AG04450 (cell line): ENCODE results near the gene CD46. TPM values are rescaled to one million over a fixed set of nuclear protein-coding genes. Genes with fewer than 3 reads are reported as not detected.

Experiments used
- CTCF ChIA-PET: fragments of 300-600, 350-600 bp; formaldehyde crosslinking; extraction: SDS; loops from one replicate; lab custom pipeline; 2022; ENCODE audit warnings: antibody characterized with exemption, inconsistent platforms; lab: Charles Lee
- POLR2A ChIA-PET: fragments of 350-600 bp; formaldehyde crosslinking; extraction: SDS; loops from one replicate; lab custom pipeline; 2021; ENCODE audit warnings: antibody characterized with exemption, inconsistent platforms; lab: Yijun Ruan, JAX
- DNase-seq: peaks from one replicate; pipeline ENCODE4 v3.0.0-alpha.2; 2011; ENCODE audit warnings: low read depth, low spot score
- H3K27ac ChIP-seq: one replicate; pipeline ENCODE4 v1.5.1; 2012; ENCODE audit warnings: low read depth, low read length, control low read depth
- H3K27me3 ChIP-seq: one replicate; pipeline ENCODE4 v1.6.0; 2012; ENCODE audit warnings: low read length; ENCODE audit not compliant: control insufficient read depth, insufficient read depth
- H3K4me3 ChIP-seq: 2 replicates; pipeline ENCODE4 v1.5.1; 2011; ENCODE audit warnings: mild to moderate bottlenecking, low read depth, low read length, control low read depth
- H3K9me3 ChIP-seq: 2 replicates; pipeline ENCODE4 v1.5.1; 2012; ENCODE audit warnings: low read length; ENCODE audit not compliant: control insufficient read depth, insufficient read depth
- polyA plus RNA-seq: library from polyadenylated mRNA; depleted of rRNA; stranded (reverse); fragments of >200 nt; gene quantifications from 2 replicates; pipeline ENCODE4 v1.2.3, GENCODE V29; 2011
- TF ChIP-seq, protein P1 (sequence below): IDR thresholded peaks from 2 replicates; pipeline ENCODE4 v1.5.1; 2011; ENCODE audit warnings: low read depth, low read length, control low read depth, inconsistent platforms

The CD46 gene
- polyA plus RNA-seq, 1 experiment: 148 TPM

DNA sequence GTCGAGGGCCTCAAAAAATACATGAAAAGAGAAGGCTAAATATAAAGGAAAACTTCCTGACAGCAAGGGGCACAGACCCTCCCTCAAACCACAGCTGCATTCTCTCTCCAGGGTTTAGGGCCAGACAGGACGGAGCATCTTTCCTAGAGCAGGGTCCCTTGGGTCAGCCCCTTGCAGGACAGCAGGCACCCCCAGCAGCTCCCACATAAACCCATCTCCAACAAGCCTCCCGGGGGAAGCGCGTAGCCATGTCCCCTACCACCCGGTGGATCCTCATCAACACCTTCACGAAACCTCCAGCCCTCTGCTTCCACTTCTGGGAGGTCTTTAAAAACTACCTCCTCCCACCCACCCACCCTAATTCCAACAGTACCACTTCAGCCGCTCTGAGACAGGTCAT lies 59.5 kb downstream of the CD46 start:
- CTCF ChIA-PET: interaction anchor here (0.8 to 3.7 kb wide), 11 partner anchors 12 to 434 kb away, joined by 3 to 26 read pairs (median 4); no protein-coding TSS in a partner anchor
- H3K9me3 ChIP-seq: no peaks in the 10 kb centered on the region; the same call in 1 of the 2 replicates
- no peak overlapping the region for H3K4me3 ChIP-seq
- TF ChIP-seq, protein P1, sequence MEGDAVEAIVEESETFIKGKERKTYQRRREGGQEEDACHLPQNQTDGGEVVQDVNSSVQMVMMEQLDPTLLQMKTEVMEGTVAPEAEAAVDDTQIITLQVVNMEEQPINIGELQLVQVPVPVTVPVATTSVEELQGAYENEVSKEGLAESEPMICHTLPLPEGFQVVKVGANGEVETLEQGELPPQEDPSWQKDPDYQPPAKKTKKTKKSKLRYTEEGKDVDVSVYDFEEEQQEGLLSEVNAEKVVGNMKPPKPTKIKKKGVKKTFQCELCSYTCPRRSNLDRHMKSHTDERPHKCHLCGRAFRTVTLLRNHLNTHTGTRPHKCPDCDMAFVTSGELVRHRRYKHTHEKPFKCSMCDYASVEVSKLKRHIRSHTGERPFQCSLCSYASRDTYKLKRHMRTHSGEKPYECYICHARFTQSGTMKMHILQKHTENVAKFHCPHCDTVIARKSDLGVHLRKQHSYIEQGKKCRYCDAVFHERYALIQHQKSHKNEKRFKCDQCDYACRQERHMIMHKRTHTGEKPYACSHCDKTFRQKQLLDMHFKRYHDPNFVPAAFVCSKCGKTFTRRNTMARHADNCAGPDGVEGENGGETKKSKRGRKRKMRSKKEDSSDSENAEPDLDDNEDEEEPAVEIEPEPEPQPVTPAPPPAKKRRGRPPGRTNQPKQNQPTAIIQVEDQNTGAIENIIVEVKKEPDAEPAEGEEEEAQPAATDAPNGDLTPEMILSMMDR: no peak
- no peak for DNase-seq
- POLR2A ChIA-PET: interaction anchor here (1.7 kb wide), 1 partner anchor 12 kb away, joined by 3 read pairs; no protein-coding TSS in a partner anchor
- no peak overlapping the region for H3K27ac ChIP-seq
- H3K27me3 ChIP-seq: no peaks in the 10 kb centered on the region

DNA sequence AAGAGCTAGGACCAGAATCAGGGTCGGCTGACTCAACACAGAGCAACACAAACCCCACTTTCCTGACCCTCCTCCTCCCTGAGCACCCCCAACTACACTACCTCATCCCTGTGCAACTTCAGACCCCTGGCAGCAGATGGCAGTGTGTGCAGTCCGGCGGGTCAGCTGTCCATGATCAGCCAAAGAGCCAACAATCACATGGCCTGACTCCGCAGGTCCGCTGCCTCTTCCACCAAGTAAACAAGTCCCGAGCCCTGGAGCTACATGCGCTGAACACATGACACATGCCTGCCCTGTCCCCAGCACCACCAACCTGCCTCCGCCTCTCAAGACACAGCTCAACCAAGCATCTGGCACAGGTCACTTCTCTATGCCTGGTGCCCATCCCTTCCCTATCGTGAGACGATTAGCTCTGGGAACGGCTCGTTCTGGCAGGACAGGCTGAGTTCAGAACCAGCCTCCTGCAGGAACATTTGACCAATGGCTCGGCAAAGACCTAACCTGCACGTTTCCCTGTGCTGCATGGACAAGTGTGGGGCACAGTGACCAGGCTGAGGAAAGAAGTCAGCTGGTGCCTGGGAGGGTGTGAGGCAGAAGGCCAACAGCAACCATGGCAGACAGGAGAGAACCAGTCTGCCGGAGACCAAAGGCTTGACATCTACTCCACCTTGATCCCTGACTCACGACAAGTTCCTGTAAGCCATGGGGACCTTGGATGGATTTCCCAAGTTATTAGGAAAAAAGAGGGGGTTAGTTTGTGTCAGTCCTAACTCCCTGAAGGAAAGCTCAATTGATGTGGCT lies 60.3 kb downstream of the CD46 start:
- CTCF ChIA-PET: interaction anchor here (0.5 to 3.7 kb wide), 11 partner anchors 11 to 185 kb away, joined by 3 to 26 read pairs (median 7); no protein-coding TSS in a partner anchor
- H3K27me3 ChIP-seq: no peaks in the 10 kb centered on the region
- DNase-seq: no peak
- TF ChIP-seq, protein P1: peak; percentile 45
- H3K27ac ChIP-seq: no peak overlapping the region
- POLR2A ChIA-PET: interaction anchor here (0.5 to 1.7 kb wide), 2 partner anchors 12 to 15 kb away, joined by 3 to 5 read pairs; no protein-coding TSS in a partner anchor
- H3K4me3 ChIP-seq: no peak overlapping the region
- no peaks in the 10 kb centered on the region; the same call in 1 of the 2 replicates for H3K9me3 ChIP-seq

DNA sequence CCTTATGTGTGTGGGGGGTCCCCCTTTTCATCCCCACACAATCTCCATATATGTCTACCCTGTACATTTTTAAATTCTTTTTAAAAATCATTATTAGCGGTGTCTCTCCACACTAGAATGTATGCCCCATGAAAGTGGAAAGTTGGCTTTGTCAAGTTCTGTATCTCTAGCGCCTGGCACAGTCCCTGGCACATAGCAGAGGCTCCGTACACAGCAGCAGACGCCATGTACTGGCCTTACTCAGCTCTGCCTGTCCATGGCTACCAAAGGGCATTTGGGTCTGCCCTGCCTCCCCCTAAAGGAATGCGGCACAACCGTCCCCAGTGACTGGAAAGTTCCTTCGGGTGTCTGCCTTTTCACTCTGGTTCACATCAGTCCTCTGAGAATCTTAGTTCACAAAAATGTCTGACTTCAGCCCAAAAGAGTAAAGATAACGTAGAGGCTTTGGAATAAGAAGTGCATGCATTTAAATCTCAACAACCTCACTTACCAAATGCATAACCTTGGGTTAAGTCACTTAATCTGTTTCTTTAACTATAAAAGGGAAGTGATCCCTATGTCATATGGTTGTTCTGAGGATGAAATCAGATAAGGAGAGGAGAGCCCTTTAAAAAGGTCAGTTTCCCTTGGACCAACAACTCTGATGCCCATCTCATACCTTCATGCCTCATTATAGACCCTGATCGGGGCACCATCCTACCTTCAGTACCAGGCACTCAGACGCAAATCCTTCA lies 61.1 kb downstream of the CD46 start:
- Histone ChIP-seq H3K27me3 (no peaks in the 10 kb centered on the region), H3K27ac (no peak overlapping the region), H3K9me3 (no peaks in the 10 kb centered on the region), H3K4me3 (no peak overlapping the region)
- TF ChIP-seq, protein P1: no peak
- CTCF ChIA-PET: interaction anchor here (0.5 to 3.7 kb wide), 7 partner anchors 11 to 152 kb away, joined by 3 to 26 read pairs (median 9); no protein-coding TSS in a partner anchor
- DNase-seq: no peak
- POLR2A ChIA-PET: no interaction called here

DNA sequence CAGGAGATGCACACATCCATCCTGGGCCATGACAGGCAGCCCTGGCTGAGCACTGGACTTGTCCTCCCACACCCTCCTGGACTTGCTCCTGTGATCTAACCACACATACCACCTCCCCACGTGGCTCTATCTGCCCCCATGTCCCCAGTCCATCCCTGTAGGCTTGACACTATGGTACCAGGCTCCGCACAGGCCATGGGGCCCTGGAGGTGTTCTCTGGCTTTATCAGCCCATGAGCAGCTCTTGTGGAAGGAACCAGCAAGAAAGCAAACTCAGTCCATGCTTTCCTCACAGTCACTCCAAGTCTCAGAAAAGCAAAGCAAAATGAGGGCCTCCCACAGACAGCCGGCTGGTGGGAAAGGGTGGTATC lies 61.6 kb downstream of the CD46 start:
- TF ChIP-seq, protein P1: no peak
- ChIA-PET CTCF (interaction anchor here (0.6 to 2.2 kb wide), 2 partner anchors 14 to 21 kb away, joined by 5 to 9 read pairs; no protein-coding TSS in a partner anchor), POLR2A (no interaction called here)
- Histone ChIP-seq H3K9me3 (no peaks in the 10 kb centered on the region), H3K27ac (no peak overlapping the region), H3K4me3 (no peak overlapping the region), H3K27me3 (no peaks in the 10 kb centered on the region)
- DNase-seq: no peak
